Mesangial cell (primary cell): ENCODE results near the gene C1QTNF3. TPM values are rescaled to one million over a fixed set of nuclear protein-coding genes. Genes with fewer than 3 reads are reported as not detected.

Experiments used
- total RNA-seq: library from RNA; depleted of rRNA; stranded (reverse); fragments of >200 nt; gene quantifications from 2 replicates; pipeline ENCODE4 v1.2.3, GENCODE V29; 2015

The C1QTNF3 gene
- 0.49 and 3.0 TPM in 2 replicates for total RNA-seq

GRCh38 chr5:34043099-34043876, at the start of gene C1QTNF3:
TSS of gene C1QTNF3 (minus strand) at chr5:34043213. CDS start at chr5:34043125, 88 bp downstream.

GRCh38 chr5:34007621-34008600, 35.1 kb downstream of the C1QTNF3 start, which contains the start of gene AMACR:
TSS of gene AMACR (minus strand) at chr5:34008050. CDS start at chr5:34008019, 31 bp downstream.

GRCh38 chr5:33984671-33985124, 58.3 kb downstream of the C1QTNF3 start, which contains the start of gene SLC45A2:
TSS of gene SLC45A2 (minus strand) at chr5:33984693. CDS start at chr5:33984583, 110 bp downstream.

Other genes starting within 250 kb of the C1QTNF3 start
- 5.1 and 7.0 TPM in 2 replicates for gene ADAMTS12, start 151.2 kb downstream of the C1QTNF3 start, total RNA-seq
- gene RXFP3, start 106.8 kb downstream of the C1QTNF3 start, total RNA-seq, result not detected in 2 replicates
- not detected in 2 replicates for gene SLC45A2, start 58.5 kb downstream of the C1QTNF3 start, total RNA-seq
- 9.9 and 20.7 TPM in 2 replicates for gene AMACR, start 35.2 kb downstream of the C1QTNF3 start, total RNA-seq